A673 (cell line): ENCODE data around the gene DEXI. TPM values are rescaled to one million over a fixed set of nuclear protein-coding genes. Genes with fewer than 3 reads are reported as not detected.

Experiments used
- BruUV-seq: library from RNA; stranded (reverse); fragments of 400-500 nt; replicated peaks from 2 replicates; lab custom pipeline; 2021; lab: Mats Ljungman, UMichigan
- CTCF ChIA-PET: fragments of 300-600 bp; sonication (Branson Sonifier 250); formaldehyde crosslinking; loops from one replicate; lab custom pipeline; 2022; ENCODE audit warnings: antibody characterized with exemption; lab: Charles Lee
- POLR2A ChIA-PET: fragments of 300-600 bp; sonication (Branson Sonifier 250); formaldehyde crosslinking; loops from one replicate; lab custom pipeline; 2022; ENCODE audit warnings: antibody characterized with exemption; ENCODE audit not compliant: low non-redundant PET; lab: Charles Lee
- DNase-seq: peaks from one replicate; pipeline ENCODE4 v3.0.0-alpha.2; 2015; ENCODE audit warnings: low spot score
- H3K27ac ChIP-seq: fragments of 200-600 bp; sonication (generic); 2 replicates; pipeline ENCODE4 v1.5.1; 2016; ENCODE audit warnings: mixed run types, low read depth, mild to moderate bottlenecking, mixed read lengths, antibody characterized with exemption, low read length; ENCODE audit not compliant: poor library complexity, severe bottlenecking
- H3K27me3 ChIP-seq: fragments of 200-600 bp; sonication (generic); replicated peaks from 2 replicates; pipeline ENCODE4 v1.6.1; 2017; ENCODE audit warnings: mixed run types, low read depth, mild to moderate bottlenecking, mixed read lengths, antibody characterized with exemption, low read length; ENCODE audit not compliant: insufficient read depth, poor library complexity
- H3K36me3 ChIP-seq: fragments of 200-600 bp; sonication (generic); 2 replicates; pipeline ENCODE4 v1.6.1; 2016; ENCODE audit warnings: mixed run types, mild to moderate bottlenecking, mixed read lengths, antibody characterized with exemption, low read length; ENCODE audit not compliant: insufficient read depth, poor library complexity, severe bottlenecking
- H3K4me1 ChIP-seq: fragments of 200-600 bp; sonication (generic); 2 replicates; pipeline ENCODE4 v1.6.1; 2017; ENCODE audit warnings: mixed run types, mild to moderate bottlenecking, mixed read lengths, antibody characterized with exemption, low read length; ENCODE audit not compliant: insufficient read depth, poor library complexity, severe bottlenecking
- H3K4me3 ChIP-seq: fragments of 200-600 bp; sonication (generic); 2 replicates; pipeline ENCODE4 v1.5.1; 2016; ENCODE audit warnings: low read depth, mixed run types, mild to moderate bottlenecking, mixed read lengths, low read length; ENCODE audit not compliant: poor library complexity, severe bottlenecking
- H3K9me3 ChIP-seq: fragments of 200-600 bp; sonication (generic); 2 replicates; pipeline ENCODE4 v1.6.1; 2016; ENCODE audit warnings: mixed run types, low read depth, mild to moderate bottlenecking, mixed read lengths, antibody characterized with exemption, low read length; ENCODE audit not compliant: poor library complexity, severe bottlenecking
- CTCF ChIP-seq: fragments of 300-800, 200-600 bp; sonication (generic); conservative IDR thresholded peaks from 2 replicates; pipeline ENCODE4 v1.5.1; 2017; ENCODE audit warnings: low read depth, mild to moderate bottlenecking, antibody characterized with exemption, low read length, moderate library complexity, mixed read lengths
- EZH2 ChIP-seq: fragments of 200-600 bp; sonication (generic); IDR thresholded peaks from 2 replicates; pipeline ENCODE4 v1.6.1; 2017; ENCODE audit warnings: borderline replicate concordance, low read depth, mild to moderate bottlenecking, mixed read lengths, antibody characterized with exemption, low read length; ENCODE audit not compliant: poor library complexity, severe bottlenecking
- intact Hi-C: fragments of 100-400 bp; cut with micrococcal nuclease; formaldehyde crosslinking; loops from one replicate; pipeline ENCODE4 v1.10.0; 2022; ENCODE audit not compliant: unreplicated experiment
- total RNA-seq: library from RNA; stranded (reverse); gene quantifications from 2 replicates; pipeline ENCODE4 v1.2.3, GENCODE V29; 2021

The DEXI gene
- total RNA-seq, 1 experiment from 2014 or later: 30.7 TPM

GRCh38 chr16:10957771-10958482, 15.7 kb upstream of the DEXI start:
- Histone ChIP-seq H3K27ac (no peak overlapping the region), H3K9me3 (no peaks in the 10 kb centered on the region), H3K4me1 (peaks cover 16% of the 10 kb centered on the region), H3K27me3 (no peaks in the 10 kb centered on the region), H3K36me3 (no peaks in the 10 kb centered on the region), H3K4me3 (no peak overlapping the region)
- DNase-seq: peak; percentile 32
- intact Hi-C loops: no loop called here
- BruUV-seq: no TSS peak
- TF ChIP-seq EZH2 (no peak), CTCF (no peak)
- ChIA-PET POLR2A (no interaction called here), CTCF (interaction anchor here (0.6 kb wide), 1 partner anchor 723 kb away, joined by 3 read pairs; no protein-coding TSS in a partner anchor)

- BruUV-seq: no TSS peak
- Histone ChIP-seq H3K27ac (peak overlapping the region; percentile 46), H3K4me3 (no peak overlapping the region), H3K27me3 (no peaks in the 10 kb centered on the region), H3K4me1 (peaks cover 34% of the 10 kb centered on the region), H3K36me3 (no peaks in the 10 kb centered on the region), H3K9me3 (no peaks in the 10 kb centered on the region)
- TF ChIP-seq EZH2 (no peak), CTCF (no peak)
- ChIA-PET CTCF (no interaction called here), POLR2A (no interaction called here)
- intact Hi-C loops: no loop called here
- DNase-seq: no peak
Observed at GRCh38 chr16:10954903-10955302, 12.6 kb upstream of the DEXI start.

- DNase-seq: peak; percentile 52
- TF ChIP-seq EZH2 (no peak), CTCF (no peak)
- no peaks in the 10 kb centered on the region for H3K36me3 ChIP-seq
- no TSS peak for BruUV-seq
- H3K27ac ChIP-seq: no peak overlapping the region
- H3K27me3 ChIP-seq: no peaks in the 10 kb centered on the region
- CTCF ChIA-PET: interaction anchor here (0.9 kb wide), 1 partner anchor 305 kb away, joined by 10 read pairs; the partner anchor contains the start of gene SOCS1
- H3K4me1 ChIP-seq: peaks cover 36% of the 10 kb centered on the region
- H3K4me3 ChIP-seq: no peak overlapping the region
- POLR2A ChIA-PET: interaction anchor here (0.7 kb wide), 1 partner anchor 10 kb away, joined by 5 read pairs; no protein-coding TSS in a partner anchor
- H3K9me3 ChIP-seq: no peaks in the 10 kb centered on the region
- intact Hi-C loops: no loop called here
Observed at GRCh38 chr16:10951026-10951425, 8.8 kb upstream of the DEXI start.
